Measurements from ENCODE around the gene PRCC.

- TF ChIP-seq CTCF (conservative IDR thresholded peaks at IDR 0.05 in 1 of 2, IDR thresholded peaks at IDR 0.05 in 1 of 2; ENCODE audit: extremely low read depth in 1 of 2, insufficient read depth in 1 of 2, low read depth in 1 of 2, low read length in 2 of 2) (no peak), EZH2 (IDR thresholded peaks at IDR 0.05; ENCODE audit: borderline replicate concordance, low read length) (no peak)
Observed at GRCh38 chr1:156811168-156811567, 43.8 kb downstream of the PRCC start.
